ENCODE measurements around the gene RAB4A. TPM values are rescaled to one million over a fixed set of nuclear protein-coding genes. Genes with fewer than 3 reads are reported as not detected.

RAB4A gene
- total RNA-seq, 1 donor from 2014 or later, result 47.1 TPM

DNA sequence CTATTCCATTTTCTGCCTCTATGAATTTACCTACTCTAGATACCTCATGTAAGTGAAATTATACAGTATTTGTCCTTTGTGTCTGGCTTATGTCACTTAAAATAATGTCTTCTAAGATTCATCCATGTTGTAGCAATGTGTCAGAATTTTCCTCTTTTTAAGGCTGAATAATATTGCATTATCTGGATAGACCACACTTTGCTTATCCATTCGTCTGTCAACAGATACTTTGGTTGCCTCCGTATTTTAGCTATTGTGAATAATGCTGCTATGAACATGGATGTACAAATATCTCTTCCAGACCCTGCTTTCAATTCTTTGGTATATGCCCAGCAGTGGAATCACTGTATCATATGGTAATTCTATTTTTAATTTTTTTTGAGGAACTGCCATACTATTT, 82.1 kb downstream of the RAB4A start:
- TF ChIP-seq CTCF (IDR thresholded peaks at IDR 0.05), result no peak
- Histone ChIP-seq H3K27ac (no peak overlapping the region), H3K4me1 (no peaks in the 10 kb centered on the region), H3K27me3 (peaks cover 5% of the 10 kb centered on the region), H3K36me3 (no peaks in the 10 kb centered on the region), H3K9me3 (peaks cover 5% of the 10 kb centered on the region), H3K4me3 (no peak overlapping the region)
- no peak for ATAC-seq
- intact Hi-C loops (cut with DNase I), result no loop called here
- no peak for DNase-seq

- H3K4me3 ChIP-seq, result no peak overlapping the region
- no peak for TF ChIP-seq CTCF (IDR thresholded peaks at IDR 0.05)
- no peak for DNase-seq
- H3K4me1 ChIP-seq, result no peaks in the 10 kb centered on the region
- no peak for ATAC-seq
- peaks cover 5% of the 10 kb centered on the region for H3K9me3 ChIP-seq
- intact Hi-C loops (cut with DNase I), result no loop called here
- no peak overlapping the region for H3K27ac ChIP-seq
- no peaks in the 10 kb centered on the region for H3K36me3 ChIP-seq
- no peaks in the 10 kb centered on the region for H3K27me3 ChIP-seq
Measured at GRCh38 chr1:229354226-229354625, 83.3 kb downstream of the RAB4A start.

Other genes starting within 250 kb of the RAB4A start
- gene CCSAP, start 71.9 kb downstream of the RAB4A start, total RNA-seq, result 9.1 TPM
- gene ACTA1, start 163.0 kb downstream of the RAB4A start, total RNA-seq, result not detected
- gene NUP133, start 237.2 kb downstream of the RAB4A start, total RNA-seq, result 33.8 TPM

Measured in upper lobe of right lung (tissue), 1 donor.